WTC11 (cell line): ENCODE measurements around the gene FOXN3.

Experiments used
- ATF2 ChIP-seq: sonication (generic); formaldehyde crosslinking; IDR thresholded peaks from 2 replicates; pipeline ENCODE4 v1.8.1; 2022; ENCODE audit warnings: low read depth, missing genetic modification reagents, borderline replicate concordance
- CTCF ChIP-seq: fragments of 200-600 bp; IDR thresholded peaks from 2 replicates; pipeline ENCODE4 v1.8.0; 2022; ENCODE audit warnings: antibody characterized with exemption
- HMGXB4 ChIP-seq: sonication (generic); formaldehyde crosslinking; IDR thresholded peaks from 2 replicates; pipeline ENCODE4 v1.8.1; 2023; ENCODE audit warnings: mild to moderate bottlenecking, moderate library complexity, missing genetic modification reagents
- SMAD4 ChIP-seq: sonication (generic); formaldehyde crosslinking; IDR thresholded peaks from 2 replicates; pipeline ENCODE4 v1.8.0; 2022; ENCODE audit warnings: mild to moderate bottlenecking, missing genetic modification reagents
- TEAD1 ChIP-seq: sonication (generic); formaldehyde crosslinking; IDR thresholded peaks from 2 replicates; pipeline ENCODE4 v1.8.0; 2022; ENCODE audit warnings: mild to moderate bottlenecking, missing genetic modification reagents
- USF2 ChIP-seq: sonication (generic); formaldehyde crosslinking; IDR thresholded peaks from 2 replicates; pipeline ENCODE4 v1.8.1; 2023; ENCODE audit warnings: mild to moderate bottlenecking, missing genetic modification reagents, moderate library complexity

- no peak for TF ChIP-seq HMGXB4 (CRISPR knock-in tag)
- no peak for TF ChIP-seq USF2 (CRISPR knock-in tag)
- TF ChIP-seq CTCF, result no peak
- TF ChIP-seq SMAD4 (CRISPR knock-in tag), result no peak
- TF ChIP-seq TEAD1 (CRISPR knock-in tag), result no peak
- TF ChIP-seq ATF2 (CRISPR knock-in tag), result no peak
These were observed 250.4 kb downstream of the FOXN3 start for GRCh38 chr14:89166633-89167032.
